HAP-1 (cell line): ENCODE results near the gene OR14J1.

Experiments
- DNase-seq, 2 experiments: peaks; one replicate each; pipeline ENCODE4 v3.0.0-alpha.2; 2016 to 2020; ENCODE audit warnings: low spot score in 2 of 2
- H3K27me3 ChIP-seq: fragments of 250-450 bp; sonication (Bioruptor Pico); 2 replicates; pipeline ENCODE4 v1.5.1; 2020; ENCODE audit warnings: low read depth, mild to moderate bottlenecking, moderate library complexity
- H3K36me3 ChIP-seq: fragments of 250-450 bp; sonication (Bioruptor Pico); replicated peaks from 2 replicates; pipeline ENCODE4 v1.5.1; 2020; ENCODE audit warnings: mild to moderate bottlenecking
- H3K4me1 ChIP-seq: fragments of 250-450 bp; sonication (Bioruptor Pico); 2 replicates; pipeline ENCODE4 v1.5.1; 2020; ENCODE audit warnings: mild to moderate bottlenecking
- H3K4me3 ChIP-seq: fragments of 250-450 bp; sonication (Bioruptor Pico); 2 replicates; pipeline ENCODE4 v1.5.1; 2020; ENCODE audit warnings: mild to moderate bottlenecking, moderate library complexity
- H3K9me3 ChIP-seq: fragments of 250-450 bp; sonication (Bioruptor Pico); 2 replicates; pipeline ENCODE4 v1.5.1; 2020; ENCODE audit warnings: mild to moderate bottlenecking, moderate library complexity
- in situ Hi-C: fragments of 300-500 bp; cut with MboI; formaldehyde crosslinking; loops from 3 replicates; pipeline ENCODE4 v1.14.3; 2020; ENCODE audit warnings: low sequenced_read_pairs, inconsistent platforms, mixed read lengths

Gene OR14J1

GRCh38 chr6:29354980-29355379 lies 53.5 kb downstream of the OR14J1 start:
- in situ Hi-C loops = no loop called here
- H3K4me1 ChIP-seq = no peaks in the 10 kb centered on the region
- peaks cover 3% of the 10 kb centered on the region; the same call in 1 of the 2 replicates for H3K27me3 ChIP-seq
- H3K36me3 ChIP-seq = no peaks in the 10 kb centered on the region
- H3K4me3 ChIP-seq = no peak overlapping the region
- no peak for DNase-seq
- no peaks in the 10 kb centered on the region for H3K9me3 ChIP-seq

- in situ Hi-C loops = no loop called here
Measured at GRCh38 chr6:29355603-29356002, 54.1 kb downstream of the OR14J1 start.

More at GRCh38 chr6:29355603-29356002, 54.1 kb downstream of the OR14J1 start:
- no peak overlapping the region for H3K4me3 ChIP-seq
- H3K9me3 ChIP-seq = no peaks in the 10 kb centered on the region
- no peak for DNase-seq
- peaks cover 3% of the 10 kb centered on the region; the same call in 1 of the 2 replicates for H3K27me3 ChIP-seq
- H3K36me3 ChIP-seq = no peaks in the 10 kb centered on the region
- no peaks in the 10 kb centered on the region for H3K4me1 ChIP-seq
